H1 (cell line): ENCODE measurements around the gene PGAP2. TPM values are rescaled to one million over a fixed set of nuclear protein-coding genes. Genes with fewer than 3 reads are reported as not detected.
A peak's percentile ranks its signal among the peaks of the same experiment; 100 is the strongest.

Experiments used
- ASH2L ChIP-seq: fragments of 200-600, 300-600 bp; sonication (generic); IDR thresholded peaks from one replicate; pipeline ENCODE4 v1.7.1; 2017; ENCODE audit warnings: low read length
- CEBPB ChIP-seq: IDR thresholded peaks from 2 replicates; pipeline ENCODE4 v1.6.1; 2012; ENCODE audit warnings: low read depth, low read length
- CHD2 ChIP-seq: IDR thresholded peaks from 2 replicates; pipeline ENCODE4 v1.6.1; 2012; ENCODE audit warnings: low read length, improper control_type of control experiment
- CTBP2 ChIP-seq: IDR thresholded peaks from 2 replicates; pipeline ENCODE4 v1.7.0; 2011; ENCODE audit warnings: borderline replicate concordance, mild to moderate bottlenecking, moderate library complexity, mixed read lengths, low read length; ENCODE audit not compliant: insufficient read depth, insufficient read length
- CTCF ChIP-seq, 3 experiments: IDR thresholded peaks; 1 replicate in 2 of 3; 2 replicates in 1 of 3; pipeline versions ENCODE4 v1.5.1 to v1.6.1; 2011; ENCODE audit warnings: low read length in 3 of 3, mild to moderate bottlenecking in 3 of 3, inconsistent platforms in 2 of 3, low read depth in 1 of 3, moderate library complexity in 1 of 3; ENCODE audit not compliant: insufficient read depth in 1 of 3; ENCODE audit errors: control extremely low read depth in 1 of 3
- EZH2 ChIP-seq: fragments of 200-600 bp; sonication (generic); IDR thresholded peaks from 2 replicates; pipeline ENCODE4 v1.7.1; 2012; ENCODE audit warnings: low read depth, mild to moderate bottlenecking, moderate library complexity, low read length, inconsistent platforms; ENCODE audit not compliant: severe bottlenecking
- SUZ12 ChIP-seq: fragments of 200-600 bp; sonication (generic); IDR thresholded peaks from 2 replicates; pipeline ENCODE4 v1.6.1; 2012; ENCODE audit warnings: mild to moderate bottlenecking, inconsistent platforms, low read length, moderate library complexity, mixed read lengths
- polyA plus RNA-seq, 7 experiments: library from polyadenylated mRNA; depleted of rRNA in 3 of 7; stranded (reverse) in 5 of 7; unstranded in 2 of 7; fragments of >200 nt in 5 of 7; fragments of 200-250 nt in 2 of 7; gene quantifications; 1 replicate in 5 of 7; 2 replicates in 1 of 7; 4 replicates in 1 of 7; pipeline versions ENCODE4 v1.2.1 to v1.2.3, GENCODE V29; 2011 to 2013; ENCODE audit warnings: missing spikeins in 2 of 7, mixed read lengths in 2 of 7
- total RNA-seq: library from RNA; stranded (reverse); fragmentation: NEBNext Ultra II Directional; extraction: Animal tissue kit (Norgen Biotek cat#: 25700); gene quantifications from 2 replicates; pipeline ENCODE4 v1.2.1, GENCODE V29; 2021

Gene PGAP2
- total and polyA plus RNA-seq, 2 of the 8 experiments (the other 6 are each of a cell fraction or from before 2014, with no cell fraction given) = 56.5 to 106 TPM

GRCh38 chr11:3854977-3855807 lies 46.8 kb downstream of the PGAP2 start, which contains the start of gene STIM1 (continued):
- TF ChIP-seq SUZ12 = no peak
- TF ChIP-seq CTBP2 = no peak
- TF ChIP-seq ASH2L = peak; percentile 53
- no peak for TF ChIP-seq EZH2
- TF ChIP-seq CEBPB = no peak
- 0 out of 2 replicates have a peak, but pooled peaks have one; percentile 24 for TF ChIP-seq CHD2
- TF ChIP-seq CTCF (IDR thresholded peaks at IDR 0.05; ENCODE audit: control extremely low read depth in 1 of 3, insufficient read depth in 1 of 3, low read depth in 1 of 3, low read length in 3 of 3) = peak; percentile 84 to 90 (median 90)
- TF ChIP-seq, all 59 proteins: peak for 21
